HepG2 (cell line): ENCODE measurements around the gene ZNF146.

Source experiments
- ATF2 ChIP-seq: sonication (generic); formaldehyde crosslinking; IDR thresholded peaks from 2 replicates; pipeline ENCODE4 v1.4.0; 2020; ENCODE audit warnings: missing genetic modification reagents
- CTCF ChIP-seq: sonication (generic); formaldehyde crosslinking; IDR thresholded peaks from 2 replicates; pipeline ENCODE4 v1.5.0; 2020; ENCODE audit warnings: mild to moderate bottlenecking, missing genetic modification reagents, moderate library complexity
- KDM4B ChIP-seq: sonication (generic); formaldehyde crosslinking; IDR thresholded peaks from 2 replicates; pipeline ENCODE4 v1.4.0; 2020; ENCODE audit warnings: missing genetic modification reagents
- POLR2A ChIP-seq, 2 experiments: IDR thresholded peaks; 2 replicates each; pipeline ENCODE4 v1.6.1; 2011; ENCODE audit warnings: low read depth in 2 of 2, low read length in 2 of 2, mild to moderate bottlenecking in 1 of 2, moderate library complexity in 1 of 2; ENCODE audit not compliant: insufficient read depth in 1 of 2
- TCF7 ChIP-seq: sonication (generic); IDR thresholded peaks from 2 replicates; pipeline ENCODE4 v1.6.1; 2016; ENCODE audit warnings: antibody characterized with exemption, low read depth
- ZNF12 ChIP-seq: sonication (generic); formaldehyde crosslinking; IDR thresholded peaks from 2 replicates; pipeline ENCODE4 v1.5.0; 2020; ENCODE audit warnings: missing genetic modification reagents

- TF ChIP-seq ZNF12 (CRISPR knock-in tag) = no peak
- no peak for TF ChIP-seq CTCF (CRISPR knock-in tag)
- TF ChIP-seq TCF7 = no peak
- TF ChIP-seq POLR2A (IDR thresholded peaks at IDR 0.05; ENCODE audit: insufficient read depth in 1 of 2, low read depth in 2 of 2, low read length in 2 of 2) = no peak
- no peak for TF ChIP-seq KDM4B
- no peak for TF ChIP-seq ATF2
Observed at GRCh38 chr19:36222503-36222902, 7.6 kb downstream of the ZNF146 start.
